GM21528 (cell line): ENCODE measurements around the gene PCDH15.

Source experiments
- ATAC-seq: cut with Tn5 transposase; IDR thresholded peaks from one replicate; pipeline ENCODE4 v1.9.1; 2021; ENCODE audit warnings: mild to moderate bottlenecking, moderate library complexity; ENCODE audit not compliant: unreplicated experiment, low FRiP score

The PCDH15 gene

GRCh38 chr10:53898532-53898931, 902.5 kb downstream of the PCDH15 start:
- ATAC-seq, result no peak

- ATAC-seq, result no peak
Measured at GRCh38 chr10:53894145-53894544, 906.9 kb downstream of the PCDH15 start.

- ATAC-seq, result no peak
Measured at GRCh38 chr10:53893061-53893460, 908.0 kb downstream of the PCDH15 start.

GRCh38 chr10:53886325-53887300, 914.4 kb downstream of the PCDH15 start:
- no peak for ATAC-seq

- no peak for ATAC-seq
Measured at GRCh38 chr10:53864846-53865245, 936.2 kb downstream of the PCDH15 start.

- ATAC-seq, result no peak
Measured at GRCh38 chr10:53852450-53853175, 948.4 kb downstream of the PCDH15 start.

- ATAC-seq, result no peak
Measured at GRCh38 chr10:53846809-53847208, 954.2 kb downstream of the PCDH15 start.

- no peak for ATAC-seq
Measured at GRCh38 chr10:53843736-53844362, 957.2 kb downstream of the PCDH15 start.

- no peak for ATAC-seq
Measured at GRCh38 chr10:53841483-53842145, 959.4 kb downstream of the PCDH15 start.

GRCh38 chr10:53840653-53841052, 960.4 kb downstream of the PCDH15 start:
- ATAC-seq, result no peak

- no peak for ATAC-seq
Measured at GRCh38 chr10:53839440-53840039, 961.5 kb downstream of the PCDH15 start.

- ATAC-seq, result no peak
Measured at GRCh38 chr10:53836638-53837037, 964.4 kb downstream of the PCDH15 start.

GRCh38 chr10:53833908-53834307, 967.1 kb downstream of the PCDH15 start:
- no peak for ATAC-seq

- no peak for ATAC-seq
Measured at GRCh38 chr10:53827261-53827660, 973.8 kb downstream of the PCDH15 start.

GRCh38 chr10:53808677-53809372, 992.2 kb downstream of the PCDH15 start:
- no peak for ATAC-seq

- ATAC-seq, result no peak
Measured at GRCh38 chr10:53786236-53786900, 1014.7 kb downstream of the PCDH15 start.

- ATAC-seq, result no peak
Measured at GRCh38 chr10:53771701-53772100, 1029.3 kb downstream of the PCDH15 start.

GRCh38 chr10:53770903-53771302, 1030.1 kb downstream of the PCDH15 start:
- ATAC-seq, result no peak

- ATAC-seq, result no peak
Measured at GRCh38 chr10:53765311-53765710, 1035.7 kb downstream of the PCDH15 start.
